ENCODE measurements around the gene FOXP4.

- TF ChIP-seq, protein P1, sequence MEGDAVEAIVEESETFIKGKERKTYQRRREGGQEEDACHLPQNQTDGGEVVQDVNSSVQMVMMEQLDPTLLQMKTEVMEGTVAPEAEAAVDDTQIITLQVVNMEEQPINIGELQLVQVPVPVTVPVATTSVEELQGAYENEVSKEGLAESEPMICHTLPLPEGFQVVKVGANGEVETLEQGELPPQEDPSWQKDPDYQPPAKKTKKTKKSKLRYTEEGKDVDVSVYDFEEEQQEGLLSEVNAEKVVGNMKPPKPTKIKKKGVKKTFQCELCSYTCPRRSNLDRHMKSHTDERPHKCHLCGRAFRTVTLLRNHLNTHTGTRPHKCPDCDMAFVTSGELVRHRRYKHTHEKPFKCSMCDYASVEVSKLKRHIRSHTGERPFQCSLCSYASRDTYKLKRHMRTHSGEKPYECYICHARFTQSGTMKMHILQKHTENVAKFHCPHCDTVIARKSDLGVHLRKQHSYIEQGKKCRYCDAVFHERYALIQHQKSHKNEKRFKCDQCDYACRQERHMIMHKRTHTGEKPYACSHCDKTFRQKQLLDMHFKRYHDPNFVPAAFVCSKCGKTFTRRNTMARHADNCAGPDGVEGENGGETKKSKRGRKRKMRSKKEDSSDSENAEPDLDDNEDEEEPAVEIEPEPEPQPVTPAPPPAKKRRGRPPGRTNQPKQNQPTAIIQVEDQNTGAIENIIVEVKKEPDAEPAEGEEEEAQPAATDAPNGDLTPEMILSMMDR (IDR thresholded peaks at IDR 0.05), result no peak
- TF ChIP-seq MEF2A (IDR thresholded peaks at IDR 0.05; ENCODE audit: borderline replicate concordance, low read depth) (no peak), RAD21 (IDR thresholded peaks at IDR 0.05; ENCODE audit: low read length) (no peak), FOXM1 (IDR thresholded peaks at IDR 0.05; ENCODE audit: low read depth) (no peak), EP300 (IDR thresholded peaks at IDR 0.05; ENCODE audit: borderline replicate concordance in 1 of 2, low read depth in 1 of 2, low read length in 1 of 2) (no peak), YY1 (IDR thresholded peaks at IDR 0.05; ENCODE audit: low read depth) (no peak), SMC3 (IDR thresholded peaks at IDR 0.05; ENCODE audit: low read depth, low read length) (no peak), ZBTB33 (IDR thresholded peaks at IDR 0.05; ENCODE audit: borderline replicate concordance, low read depth) (no peak), GABPA (IDR thresholded peaks at IDR 0.05; ENCODE audit: low read depth) (no peak), MXI1 (IDR thresholded peaks at IDR 0.05; ENCODE audit: low read depth, low read length) (no peak), USF1 (IDR thresholded peaks at IDR 0.05; ENCODE audit: borderline replicate concordance, low read depth) (no peak), POLR2AphosphoS5 (IDR thresholded peaks at IDR 0.05; ENCODE audit: low read depth, low read length) (no peak)
- TF ChIP-seq, protein P2, sequence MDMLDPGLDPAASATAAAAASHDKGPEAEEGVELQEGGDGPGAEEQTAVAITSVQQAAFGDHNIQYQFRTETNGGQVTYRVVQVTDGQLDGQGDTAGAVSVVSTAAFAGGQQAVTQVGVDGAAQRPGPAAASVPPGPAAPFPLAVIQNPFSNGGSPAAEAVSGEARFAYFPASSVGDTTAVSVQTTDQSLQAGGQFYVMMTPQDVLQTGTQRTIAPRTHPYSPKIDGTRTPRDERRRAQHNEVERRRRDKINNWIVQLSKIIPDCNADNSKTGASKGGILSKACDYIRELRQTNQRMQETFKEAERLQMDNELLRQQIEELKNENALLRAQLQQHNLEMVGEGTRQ (IDR thresholded peaks at IDR 0.05; ENCODE audit: borderline replicate concordance, low read depth, low read length), result no peak
- TF ChIP-seq, protein P3, sequence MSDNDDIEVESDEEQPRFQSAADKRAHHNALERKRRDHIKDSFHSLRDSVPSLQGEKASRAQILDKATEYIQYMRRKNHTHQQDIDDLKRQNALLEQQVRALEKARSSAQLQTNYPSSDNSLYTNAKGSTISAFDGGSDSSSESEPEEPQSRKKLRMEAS (IDR thresholded peaks at IDR 0.05; ENCODE audit: low read depth), result no peak
Measured at GRCh38 chr6:41604006-41604405, 57.8 kb downstream of the FOXP4 start.
